CD4-positive, alpha-beta memory T cell (primary cell): ENCODE measurements around the gene SPEF2. TPM values are rescaled to one million over a fixed set of nuclear protein-coding genes. Genes with fewer than 3 reads are reported as not detected.

Source experiments
- CTCF ChIA-PET: fragments of 350-600 bp; sonication (Branson Sonifier 250); formaldehyde crosslinking; loops from one replicate; lab custom pipeline; 2021; ENCODE audit warnings: inconsistent platforms; ENCODE audit not compliant: partially characterized antibody; lab: Charles Lee
- POLR2A ChIA-PET: fragments of 350-600 bp; sonication (Branson Sonifier 250); formaldehyde crosslinking; loops from one replicate; lab custom pipeline; 2021; ENCODE audit not compliant: partially characterized antibody; lab: Charles Lee
- DNase-seq, 5 donors: peaks; one replicate each; pipeline versions ENCODE4 v3.0.0 to v3.0.0-alpha.2; 2020 to 2022; ENCODE audit warnings: mixed read lengths in 1 of 5
- H3K27ac ChIP-seq: one replicate; pipeline ENCODE4 v1.7.0; 2013; ENCODE audit warnings: low read depth, low read length
- H3K27me3 ChIP-seq: 2 replicates; pipeline ENCODE4 v1.7.0; 2013; ENCODE audit warnings: mild to moderate bottlenecking, low read length, moderate library complexity; ENCODE audit not compliant: insufficient read depth
- H3K36me3 ChIP-seq: 2 replicates; pipeline ENCODE4 v1.7.0; 2013; ENCODE audit warnings: mild to moderate bottlenecking, low read length, moderate library complexity; ENCODE audit not compliant: insufficient read depth
- H3K4me1 ChIP-seq: 2 replicates; pipeline ENCODE4 v1.7.0; 2013; ENCODE audit warnings: mild to moderate bottlenecking, low read length, moderate library complexity; ENCODE audit not compliant: insufficient read depth
- H3K4me3 ChIP-seq, 2 donors: one replicate each; pipeline ENCODE4 v1.7.0; 2013; ENCODE audit warnings: low read length in 2 of 2, mild to moderate bottlenecking in 1 of 2
- H3K9me3 ChIP-seq, 2 donors: one replicate each; pipeline ENCODE4 v1.7.0; 2013; ENCODE audit warnings: low read length in 2 of 2, control low read depth in 1 of 2; ENCODE audit not compliant: control insufficient read depth in 1 of 2
- H3K27ac Mint-ChIP-seq, 7 donors: one replicate each; pipeline ENCODE4 v1.8.0; 2020 to 2021; ENCODE audit warnings: mixed read lengths in 7 of 7, mild to moderate bottlenecking in 6 of 7, inconsistent platforms in 3 of 7, moderate library complexity in 3 of 7
- H3K27me3 Mint-ChIP-seq, 2 donors: one replicate each; pipeline ENCODE4 v1.8.0; 2020 to 2021; ENCODE audit warnings: mixed read lengths in 2 of 2
- H3K36me3 Mint-ChIP-seq, 2 donors: one replicate each; pipeline ENCODE4 v1.8.0; 2020 to 2021; ENCODE audit warnings: mixed read lengths in 2 of 2, inconsistent platforms in 1 of 2, mild to moderate bottlenecking in 1 of 2
- H3K4me1 Mint-ChIP-seq, 4 donors: one replicate each; pipeline ENCODE4 v1.8.0; 2020 to 2021; ENCODE audit warnings: mixed read lengths in 4 of 4, mild to moderate bottlenecking in 1 of 4
- H3K4me3 Mint-ChIP-seq, 8 donors: one replicate each; pipeline ENCODE4 v1.8.0; 2020 to 2021; ENCODE audit warnings: mixed read lengths in 8 of 8, mild to moderate bottlenecking in 7 of 8, moderate library complexity in 6 of 8, inconsistent platforms in 3 of 8
- H3K9me3 Mint-ChIP-seq, 8 donors: one replicate each; pipeline ENCODE4 v1.8.0; 2020 to 2021; ENCODE audit warnings: mixed read lengths in 8 of 8, mild to moderate bottlenecking in 5 of 8, inconsistent platforms in 3 of 8, moderate library complexity in 1 of 8
- intact Hi-C: fragments of 100-400 bp; cut with micrococcal nuclease; formaldehyde crosslinking; loops from one replicate; pipeline ENCODE4 v1.15.1; 2023
- polyA plus RNA-seq, 2 donors: library from polyadenylated mRNA; unstranded; fragments of 300-500 nt; fragmentation: Illumina TruSeq; gene quantifications; one replicate each; pipeline ENCODE4 v1.2.3, GENCODE V29; 2021
- total RNA-seq, 2 experiments: library from RNA; stranded (reverse); gene quantifications; one replicate each; pipeline ENCODE4 v1.2.3, GENCODE V29; 2021

SPEF2 gene
- total and polyA plus RNA-seq, 4 experiments from 2014 or later: 4.0 to 15.4 (median 10.2) TPM

DNA sequence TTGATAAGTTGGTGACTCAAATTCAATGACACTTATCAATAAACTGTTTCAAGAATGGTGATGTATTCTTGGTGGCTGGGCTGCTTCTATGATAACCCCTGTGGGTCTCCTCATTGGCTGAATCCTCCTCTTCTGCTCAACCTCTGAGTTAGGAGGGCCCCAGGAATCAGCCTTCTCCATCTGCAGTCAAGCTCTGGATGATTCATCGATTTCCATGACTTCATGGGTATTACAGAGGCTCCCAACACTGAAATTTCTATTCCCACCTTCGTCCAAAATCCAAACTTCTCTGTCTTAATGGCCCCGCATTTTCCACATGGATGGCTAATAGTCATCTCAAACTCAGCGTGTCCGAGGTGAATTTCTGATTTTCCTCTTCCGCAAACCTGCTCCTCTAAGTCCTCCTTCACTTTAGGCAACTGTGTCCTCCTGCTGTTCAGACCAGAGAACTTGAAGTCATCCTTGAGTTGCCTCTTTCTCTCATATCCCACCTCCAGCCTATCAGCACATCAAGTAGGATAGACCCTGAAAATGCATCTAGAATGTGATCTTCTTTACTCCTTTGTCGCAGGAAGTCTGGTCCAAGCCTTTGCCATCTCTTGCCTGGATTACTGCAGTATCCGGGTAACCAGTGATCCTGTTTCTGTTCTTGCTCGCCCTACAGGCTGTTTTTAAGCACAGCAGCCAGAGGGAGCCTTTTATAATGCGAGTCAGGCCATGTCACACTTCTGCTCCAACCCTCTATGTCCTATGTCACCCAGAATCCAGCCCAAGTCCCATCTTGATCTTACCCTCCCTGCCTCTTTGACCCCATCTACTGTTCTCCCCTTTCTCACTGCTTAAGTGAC lies 197.7 kb downstream of the SPEF2 start:
- ChIA-PET CTCF (interaction anchor here (0.6 to 16.4 kb wide), 11 partner anchors 16 to 164 kb away, joined by 3 to 325 read pairs (median 3); partner anchors contain the start of gene IL7R), POLR2A (interaction anchor here (0.8 to 24.8 kb wide), 12 partner anchors 14 to 164 kb away, joined by 3 to 2275 read pairs (median 6); partner anchors contain the start of gene IL7R)
- peaks cover 0 to 2% (median 0%) of the 10 kb centered on the region in 8 donors for H3K9me3 Mint-ChIP-seq
- peaks cover 97% of the 10 kb centered on the region for H3K4me1 ChIP-seq
- H3K4me3 Mint-ChIP-seq: no peak overlapping the region
- H3K27me3 Mint-ChIP-seq: no peaks in the 10 kb centered on the region
- no peak overlapping the region for H3K27ac Mint-ChIP-seq
- H3K36me3 ChIP-seq: no peaks in the 10 kb centered on the region
- H3K4me3 ChIP-seq: peak overlapping the region in 1 of 2 donors; percentile 26
- peak in 3 of 5 donors; percentile 51 to 55 (median 53) for DNase-seq
- intact Hi-C loops: loop anchor here (1.0 kb wide), 1 partner anchor 35 kb away; no protein-coding TSS in a partner anchor
- no peaks in the 10 kb centered on the region for H3K9me3 ChIP-seq
- H3K27ac ChIP-seq: peak overlapping the region; percentile 47
- peaks cover 6% of the 10 kb centered on the region in 2 donors for H3K36me3 Mint-ChIP-seq
- no peaks in the 10 kb centered on the region for H3K27me3 ChIP-seq
- peaks cover 32 to 43% (median 36%) of the 10 kb centered on the region in 4 donors for H3K4me1 Mint-ChIP-seq

DNA sequence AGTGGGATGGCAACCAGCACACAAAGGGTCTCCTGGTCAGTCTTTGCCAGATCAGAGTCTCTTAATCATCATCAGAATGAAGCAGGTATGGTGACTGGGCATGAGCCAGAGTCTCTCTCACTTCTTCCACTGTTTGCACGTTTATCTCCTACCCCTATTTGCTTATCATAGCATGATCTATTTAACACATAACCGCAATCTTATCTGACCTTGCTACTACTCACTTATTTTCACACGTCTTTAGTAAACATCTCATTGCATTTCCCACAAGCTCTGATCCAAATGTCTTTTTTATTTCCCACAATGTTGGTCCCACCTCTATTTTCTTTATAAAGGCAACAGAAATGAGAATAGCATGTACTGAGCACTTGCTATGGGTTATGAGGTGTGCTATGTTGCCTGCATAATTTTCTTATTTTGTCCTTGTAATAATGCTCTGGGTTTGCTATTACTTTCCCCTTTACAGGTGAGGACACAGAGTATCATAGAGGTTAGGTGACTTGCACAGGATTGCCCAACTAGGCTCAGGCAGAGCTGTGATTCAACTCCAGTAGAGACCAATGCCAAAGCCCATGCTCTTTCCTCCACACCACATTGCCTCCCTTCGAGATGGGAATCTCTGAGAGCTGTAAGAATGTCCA lies 199.3 kb downstream of the SPEF2 start:
- peak overlapping the region; percentile 0 to 21 for H3K4me3 ChIP-seq

DNA sequence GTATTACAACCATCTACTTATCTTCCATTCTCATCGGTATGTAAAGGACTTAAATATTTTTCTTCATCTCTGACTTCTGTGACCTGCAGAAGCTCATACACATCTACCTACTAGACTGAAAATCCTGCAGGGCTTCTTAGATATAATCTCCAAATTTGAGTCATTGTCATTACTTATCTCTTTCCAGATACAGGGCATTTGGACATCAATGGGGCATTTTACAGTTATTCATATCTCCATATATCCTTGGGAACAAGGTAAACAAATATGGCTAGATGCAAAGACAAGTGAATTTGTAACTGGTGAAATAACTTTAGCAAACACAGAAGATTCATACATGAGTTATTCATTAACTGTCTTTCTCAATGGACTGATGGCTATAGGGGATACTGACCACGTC lies 201.4 kb downstream of the SPEF2 start:
- H3K4me3 ChIP-seq: peak overlapping the region in 1 of 2 donors; percentile 12
- ChIA-PET CTCF (interaction anchor here (1.2 to 16.4 kb wide), 3 partner anchors 12 to 38 kb away, joined by 3 to 325 read pairs (median 29); partner anchors contain the start of gene IL7R), POLR2A (interaction anchor here (1.1 to 24.8 kb wide), 8 partner anchors 8 to 63 kb away, joined by 6 to 2275 read pairs (median 236); partner anchors contain the start of gene IL7R)
- H3K27ac ChIP-seq: peak overlapping the region; percentile 17
- peaks cover 99% of the 10 kb centered on the region for H3K4me1 ChIP-seq
- Mint-ChIP-seq H3K27ac (peak overlapping the region; percentile 65 to 95 (median 89)), H3K27me3 (no peaks in the 10 kb centered on the region), H3K4me1 (peaks cover 52 to 56% (median 56%) of the 10 kb centered on the region in 4 donors), H3K4me3 (peak overlapping the region in 7 of 8 donors; percentile 22 to 76 (median 63)), H3K36me3 (peaks cover 2 to 4% of the 10 kb centered on the region in 2 donors), H3K9me3 (no peaks in the 10 kb centered on the region)
- intact Hi-C loops: no loop called here
- H3K9me3 ChIP-seq: no peaks in the 10 kb centered on the region
- H3K27me3 ChIP-seq: no peaks in the 10 kb centered on the region
- no peak for DNase-seq
- no peaks in the 10 kb centered on the region for H3K36me3 ChIP-seq

More for the DNA sequence above, 199.3 kb downstream of the SPEF2 start:
- intact Hi-C loops: loop anchor here (1.0 kb wide), 3 partner anchors 9 to 37 kb away; no protein-coding TSS in a partner anchor
- Mint-ChIP-seq H3K27ac (no peak overlapping the region), H3K4me1 (peaks cover 35 to 44% (median 40%) of the 10 kb centered on the region in 4 donors), H3K4me3 (no peak overlapping the region), H3K27me3 (no peaks in the 10 kb centered on the region), H3K36me3 (peaks cover 2 to 4% of the 10 kb centered on the region in 2 donors), H3K9me3 (no peaks in the 10 kb centered on the region)
- CTCF ChIA-PET: interaction anchor here (0.6 to 16.4 kb wide), 12 partner anchors 12 to 166 kb away, joined by 3 to 325 read pairs (median 4); partner anchors contain the start of gene IL7R
- DNase-seq: peak; percentile 54 to 73 (median 65)
- Histone ChIP-seq H3K27ac (peak overlapping the region; percentile 47), H3K4me1 (peaks cover 99% of the 10 kb centered on the region), H3K36me3 (no peaks in the 10 kb centered on the region), H3K9me3 (no peaks in the 10 kb centered on the region), H3K27me3 (no peaks in the 10 kb centered on the region)
- POLR2A ChIA-PET: interaction anchor here (0.7 to 24.8 kb wide), 17 partner anchors 8 to 146 kb away, joined by 3 to 2275 read pairs (median 8); partner anchors contain the start of gene IL7R

DNA sequence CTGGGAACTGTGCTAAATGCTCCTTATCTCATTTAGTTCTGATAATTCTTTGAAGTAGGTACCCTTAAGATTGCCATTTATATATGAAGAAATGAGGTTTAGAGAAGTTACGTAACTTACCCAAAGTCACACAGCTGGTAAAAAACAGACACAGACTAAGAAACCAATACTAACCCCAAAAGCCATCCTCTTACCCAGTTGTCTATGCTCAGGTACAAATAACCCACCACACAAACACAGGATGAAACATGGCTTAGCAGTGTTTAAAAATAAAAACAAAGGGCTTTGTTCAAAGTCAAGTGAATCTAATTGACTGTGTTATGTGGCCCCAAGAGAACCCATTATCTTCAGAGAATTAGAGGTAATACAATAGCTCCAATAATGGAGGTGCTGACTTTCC lies 202.0 kb downstream of the SPEF2 start:
- H3K4me3 ChIP-seq: peak overlapping the region; percentile 15 to 17
- H3K27ac ChIP-seq: no peak overlapping the region
- H3K36me3 Mint-ChIP-seq: peaks cover 2 to 4% of the 10 kb centered on the region in 2 donors
- no peaks in the 10 kb centered on the region for H3K36me3 ChIP-seq
- peak overlapping the region; percentile 74 to 98 (median 94) for H3K27ac Mint-ChIP-seq
- H3K4me1 Mint-ChIP-seq: peaks cover 54 to 62% (median 59%) of the 10 kb centered on the region in 4 donors
- no peaks in the 10 kb centered on the region for H3K27me3 ChIP-seq
- ChIA-PET POLR2A (interaction anchor here (1.1 to 24.8 kb wide), 11 partner anchors 8 to 149 kb away, joined by 4 to 2275 read pairs (median 226); partner anchors contain the start of gene IL7R), CTCF (interaction anchor here (0.7 to 16.4 kb wide), 5 partner anchors 8 to 41 kb away, joined by 3 to 325 read pairs (median 31); partner anchors contain the start of gene IL7R)
- peaks cover 99% of the 10 kb centered on the region for H3K4me1 ChIP-seq
- peak overlapping the region in 6 of 8 donors; percentile 21 to 71 (median 46) for H3K4me3 Mint-ChIP-seq
- intact Hi-C loops: no loop called here
- H3K9me3 Mint-ChIP-seq: no peaks in the 10 kb centered on the region
- H3K27me3 Mint-ChIP-seq: no peaks in the 10 kb centered on the region
- DNase-seq: peak in 3 of 5 donors; percentile 49 to 54 (median 50)
- no peaks in the 10 kb centered on the region for H3K9me3 ChIP-seq

DNA sequence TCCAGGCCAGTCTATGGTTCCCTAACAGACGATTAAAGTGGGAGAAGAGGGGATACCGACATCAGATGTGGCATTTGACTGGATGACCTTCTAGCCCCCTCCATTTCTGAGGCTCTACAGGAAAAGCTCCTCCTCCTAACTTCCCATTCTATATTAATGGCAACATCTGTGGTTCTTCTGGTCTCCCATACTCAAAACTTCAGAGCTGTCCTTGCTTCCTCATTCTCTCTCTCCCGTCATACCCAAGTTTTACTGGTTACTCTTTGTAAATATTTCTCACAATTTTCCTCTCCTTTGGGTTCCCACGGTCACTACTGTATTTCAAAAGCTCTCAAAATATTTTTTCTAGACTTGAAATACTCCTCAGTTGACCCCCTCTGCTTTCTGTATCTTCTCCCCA lies 203.1 kb downstream of the SPEF2 start:
- intact Hi-C loops: no loop called here
- no peaks in the 10 kb centered on the region for H3K9me3 ChIP-seq
- CTCF ChIA-PET: interaction anchor here (1.0 to 16.4 kb wide), 8 partner anchors 9 to 163 kb away, joined by 3 to 325 read pairs (median 24); partner anchors contain the start of gene IL7R
- peaks cover 99% of the 10 kb centered on the region for H3K4me1 ChIP-seq
- Mint-ChIP-seq H3K4me1 (peaks cover 62 to 73% (median 68%) of the 10 kb centered on the region in 4 donors), H3K9me3 (no peaks in the 10 kb centered on the region), H3K27me3 (no peaks in the 10 kb centered on the region), H3K4me3 (peak overlapping the region in 7 of 8 donors; percentile 33 to 71 (median 56)), H3K27ac (peak overlapping the region; percentile 74 to 98 (median 94)), H3K36me3 (peaks cover 2 to 4% of the 10 kb centered on the region in 2 donors)
- no peaks in the 10 kb centered on the region for H3K36me3 ChIP-seq
- H3K27ac ChIP-seq: peak overlapping the region; percentile 27
- POLR2A ChIA-PET: interaction anchor here (1.0 to 24.8 kb wide), 14 partner anchors 8 to 150 kb away, joined by 3 to 2275 read pairs (median 54); partner anchors contain the start of gene IL7R
- H3K4me3 ChIP-seq: peak overlapping the region in 1 of 2 donors; percentile 15
- no peak for DNase-seq
- no peaks in the 10 kb centered on the region for H3K27me3 ChIP-seq

DNA sequence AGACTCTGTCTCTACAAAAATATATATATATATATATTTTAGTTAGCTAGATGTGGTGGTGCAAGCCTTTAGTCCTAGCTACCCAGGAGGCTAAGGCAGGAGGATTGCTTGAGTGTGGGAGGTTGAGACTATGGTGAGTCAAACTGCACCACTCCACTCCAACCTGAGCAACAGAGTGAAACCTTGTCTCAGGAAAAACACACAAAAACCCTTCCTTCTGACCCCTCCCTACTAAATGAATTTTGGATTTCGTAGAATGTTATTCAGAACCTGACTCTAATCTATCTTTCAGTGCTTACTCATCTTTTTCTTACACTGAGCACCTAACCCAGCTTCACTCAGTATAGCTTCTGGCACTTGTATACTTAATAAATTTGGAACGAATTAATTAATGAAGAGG lies 203.8 kb downstream of the SPEF2 start:
- DNase-seq: no peak
- peak overlapping the region; percentile 46 for H3K27ac ChIP-seq
- POLR2A ChIA-PET: interaction anchor here (1.0 to 24.8 kb wide), 17 partner anchors 7 to 170 kb away, joined by 3 to 2275 read pairs (median 30); partner anchors contain the start of gene IL7R

More for the DNA sequence above, 203.8 kb downstream of the SPEF2 start:
- intact Hi-C loops: no loop called here
- no peaks in the 10 kb centered on the region for H3K36me3 ChIP-seq
- H3K27me3 Mint-ChIP-seq: no peaks in the 10 kb centered on the region
- peaks cover 69 to 81% (median 75%) of the 10 kb centered on the region in 4 donors for H3K4me1 Mint-ChIP-seq
- no peak overlapping the region for H3K4me3 ChIP-seq
- H3K4me1 ChIP-seq: peaks cover 99% of the 10 kb centered on the region
- peaks cover 2 to 4% of the 10 kb centered on the region in 2 donors for H3K36me3 Mint-ChIP-seq
- H3K27ac Mint-ChIP-seq: peak overlapping the region; percentile 74 to 98 (median 92)
- peak overlapping the region in 7 of 8 donors; percentile 12 to 95 (median 70) for H3K4me3 Mint-ChIP-seq
- H3K27me3 ChIP-seq: no peaks in the 10 kb centered on the region
- H3K9me3 ChIP-seq: no peaks in the 10 kb centered on the region
- CTCF ChIA-PET: interaction anchor here (0.9 to 16.4 kb wide), 16 partner anchors 9 to 170 kb away, joined by 3 to 325 read pairs (median 10); partner anchors contain the start of gene IL7R
- H3K9me3 Mint-ChIP-seq: no peaks in the 10 kb centered on the region
